GM21515 (cell line): ENCODE results near the gene BTBD8.

Source experiments
- ATAC-seq: cut with Tn5 transposase; IDR thresholded peaks from one replicate; pipeline ENCODE4 v1.9.1; 2021; ENCODE audit not compliant: unreplicated experiment

BTBD8 gene

GRCh38 chr1:92091625-92092024 is 11.5 kb downstream of the BTBD8 start:
- ATAC-seq = no peak

- ATAC-seq = no peak
Measured at GRCh38 chr1:92094090-92094489, 13.9 kb downstream of the BTBD8 start.

- no peak for ATAC-seq
Measured at GRCh38 chr1:92094595-92094994, 14.4 kb downstream of the BTBD8 start.

GRCh38 chr1:92095874-92096273 is 15.7 kb downstream of the BTBD8 start:
- no peak for ATAC-seq

GRCh38 chr1:92096317-92096716 is 16.2 kb downstream of the BTBD8 start:
- ATAC-seq = no peak

- ATAC-seq = no peak
Measured at GRCh38 chr1:92105546-92106081, 25.5 kb downstream of the BTBD8 start.

GRCh38 chr1:92108631-92109030 is 28.5 kb downstream of the BTBD8 start:
- no peak for ATAC-seq

- ATAC-seq = no peak
Measured at GRCh38 chr1:92117526-92117925, 37.4 kb downstream of the BTBD8 start.

GRCh38 chr1:92118826-92119225 is 38.7 kb downstream of the BTBD8 start:
- no peak for ATAC-seq

- ATAC-seq = no peak
Measured at GRCh38 chr1:92123868-92124267, 43.7 kb downstream of the BTBD8 start.

GRCh38 chr1:92125204-92125603 is 45.1 kb downstream of the BTBD8 start:
- no peak for ATAC-seq

GRCh38 chr1:92126088-92126487 is 45.9 kb downstream of the BTBD8 start:
- no peak for ATAC-seq

GRCh38 chr1:92134331-92134730 is 54.2 kb downstream of the BTBD8 start:
- no peak for ATAC-seq

GRCh38 chr1:92136341-92136740 is 56.2 kb downstream of the BTBD8 start:
- no peak for ATAC-seq

GRCh38 chr1:92154934-92155333 is 74.8 kb downstream of the BTBD8 start:
- ATAC-seq = no peak

- ATAC-seq = no peak
Measured at GRCh38 chr1:92159593-92159992, 79.4 kb downstream of the BTBD8 start.

- ATAC-seq = no peak
Measured at GRCh38 chr1:92165389-92165788, 85.2 kb downstream of the BTBD8 start.

GRCh38 chr1:92167151-92167550 is 87.0 kb downstream of the BTBD8 start:
- no peak for ATAC-seq

GRCh38 chr1:92168657-92169056 is 88.5 kb downstream of the BTBD8 start:
- no peak for ATAC-seq

- no peak for ATAC-seq
Measured at GRCh38 chr1:92169214-92170005, 89.3 kb downstream of the BTBD8 start.

GRCh38 chr1:92184632-92185031 is 104.5 kb downstream of the BTBD8 start:
- no peak for ATAC-seq

GRCh38 chr1:92186081-92186480 is 105.9 kb downstream of the BTBD8 start:
- ATAC-seq = no peak
